H1 (cell line): Measurements from ENCODE around the gene GAK. TPM values are rescaled to one million over a fixed set of nuclear protein-coding genes. Genes with fewer than 3 reads are reported as not detected.
A peak's percentile ranks its signal among the peaks of the same experiment; 100 is the strongest.

Source experiments
- CTCF ChIA-PET: fragments of 300-600 bp; sonication (Branson Sonifier 250); formaldehyde crosslinking; loops from one replicate; lab custom pipeline; 2021; ENCODE audit not compliant: partially characterized antibody; lab: Charles Lee
- POLR2A ChIA-PET: fragments of 300-600 bp; sonication (Branson Sonifier 250); formaldehyde crosslinking; loops from one replicate; lab custom pipeline; 2021; ENCODE audit warnings: inconsistent platforms; ENCODE audit not compliant: partially characterized antibody; lab: Charles Lee
- DNase-seq, 2 experiments: peaks; one replicate each; pipeline versions ENCODE4 v3.0.0 to v3.0.0-alpha.2; 2010 to 2022; ENCODE audit warnings: low spot score in 2 of 2, low read depth in 1 of 2, mixed read lengths in 1 of 2
- FAIRE-seq: peaks from 2 replicates; lab custom pipeline; 2011; peaks lifted over from hg19 to GRCh38; lab: Jason Lieb, UNC
- H2AFZ ChIP-seq: 2 replicates; pipeline ENCODE4 v1.8.1; 2012; ENCODE audit warnings: low read length, inconsistent platforms
- H2AK5ac ChIP-seq: 2 replicates; pipeline ENCODE4 v1.6.1; 2013; ENCODE audit warnings: low read depth, low read length
- H2BK120ac ChIP-seq: replicated peaks from 2 replicates; pipeline ENCODE3; 2013; ENCODE audit warnings: low read depth, low read length, inconsistent platforms
- H2BK12ac ChIP-seq: 2 replicates; pipeline ENCODE4 v1.6.1; 2013; ENCODE audit warnings: low read depth, low read length
- H2BK15ac ChIP-seq: 2 replicates; pipeline ENCODE4 v1.6.1; 2013; ENCODE audit warnings: low read length
- H2BK20ac ChIP-seq: 2 replicates; pipeline ENCODE4 v1.6.1; 2013; ENCODE audit warnings: low read length
- H2BK5ac ChIP-seq: 2 replicates; pipeline ENCODE4 v1.6.1; 2013; ENCODE audit warnings: low read depth, low read length
- H3K14ac ChIP-seq: 2 replicates; pipeline ENCODE4 v1.6.1; 2013; ENCODE audit warnings: inconsistent platforms; ENCODE audit not compliant: insufficient read length
- H3K18ac ChIP-seq: 2 replicates; pipeline ENCODE4 v1.6.1; 2013; ENCODE audit warnings: low read length; ENCODE audit errors: extremely low read depth
- H3K23ac ChIP-seq: 2 replicates; pipeline ENCODE4 v1.6.1; 2013; ENCODE audit warnings: inconsistent platforms; ENCODE audit not compliant: insufficient read length
- H3K23me2 ChIP-seq: 2 replicates; pipeline ENCODE4 v1.6.1; 2013; ENCODE audit warnings: low read depth, low read length
- H3K27ac ChIP-seq: 2 replicates; pipeline ENCODE4 v1.6.1; 2011; ENCODE audit warnings: low read depth, low read length, inconsistent platforms
- H3K27me3 ChIP-seq, 4 experiments: replicated peaks in 1 of 4; 1 replicate in 1 of 4; 2 replicates in 3 of 4; pipeline versions ENCODE4 v1.6.1 to v1.8.1; 2011 to 2013; ENCODE audit warnings: low read length in 3 of 4, mild to moderate bottlenecking in 3 of 4, inconsistent platforms in 2 of 4, mixed read lengths in 2 of 4, moderate library complexity in 1 of 4; ENCODE audit not compliant: control insufficient read depth in 3 of 4, insufficient read depth in 3 of 4; ENCODE audit errors: extremely low read depth in 1 of 4
- H3K36me3 ChIP-seq, 4 experiments: 2 replicates each; pipeline versions ENCODE4 v1.6.1 to v1.8.1; 2011 to 2013; ENCODE audit warnings: mild to moderate bottlenecking in 4 of 4, low read length in 3 of 4, moderate library complexity in 2 of 4, control low read depth in 1 of 4, inconsistent platforms in 1 of 4; ENCODE audit not compliant: insufficient read depth in 4 of 4, control insufficient read depth in 2 of 4
- H3K4ac ChIP-seq: replicated peaks from 2 replicates; pipeline ENCODE3; 2013; ENCODE audit warnings: low read length, low read depth, mixed read lengths, inconsistent platforms; ENCODE audit not compliant: insufficient read length
- H3K4me1 ChIP-seq, 4 experiments: replicated peaks in 1 of 4; 1 replicate in 1 of 4; 2 replicates in 3 of 4; pipeline versions ENCODE4 v1.6.1 to v1.8.1; 2011 to 2013; ENCODE audit warnings: low read length in 3 of 4, inconsistent platforms in 2 of 4, mixed read lengths in 1 of 4; ENCODE audit not compliant: insufficient read depth in 4 of 4, control insufficient read depth in 3 of 4
- H3K4me2 ChIP-seq, 2 experiments: 2 replicates each; pipeline versions ENCODE4 v1.6.1 to v1.8.1; 2011 to 2013; ENCODE audit warnings: low read depth in 2 of 2, low read length in 2 of 2, control low read depth in 1 of 2, inconsistent platforms in 1 of 2, mild to moderate bottlenecking in 1 of 2; ENCODE audit not compliant: insufficient read depth in 1 of 2
- H3K4me3 ChIP-seq, 4 experiments: fragments of 200-600, 300-600 bp in 1 of 4; sonication (generic), shearing (Covaris generic), sonication (Bioruptor Twin) in 1 of 4; 2 replicates each; pipeline versions ENCODE4 v1.5.1 to v1.8.1; 2011 to 2016; ENCODE audit warnings: low read length in 4 of 4, low read depth in 3 of 4, control low read depth in 2 of 4, inconsistent platforms in 2 of 4, mild to moderate bottlenecking in 2 of 4, mixed read lengths in 1 of 4, moderate library complexity in 1 of 4; ENCODE audit not compliant: insufficient read depth in 2 of 4; ENCODE audit errors: extremely low read depth in 1 of 4
- H3K56ac ChIP-seq: replicated peaks from 2 replicates; pipeline ENCODE3; 2013; ENCODE audit warnings: low read depth, mild to moderate bottlenecking, mixed read lengths, low read length, inconsistent platforms; ENCODE audit not compliant: insufficient read length
- H3K79me1 ChIP-seq: 2 replicates; pipeline ENCODE4 v1.6.1; 2013; ENCODE audit warnings: low read depth, low read length, control low read depth
- H3K79me2 ChIP-seq, 2 experiments: 2 replicates each; pipeline versions ENCODE4 v1.6.1 to v1.8.1; 2012 to 2013; ENCODE audit warnings: low read length in 2 of 2, mild to moderate bottlenecking in 2 of 2, inconsistent platforms in 1 of 2; ENCODE audit not compliant: insufficient read depth in 2 of 2, control insufficient read depth in 1 of 2
- H3K9ac ChIP-seq, 4 experiments: replicated peaks in 1 of 4; 1 replicate in 1 of 4; 2 replicates in 3 of 4; pipeline versions ENCODE4 v1.6.1 to v1.8.1; 2011 to 2013; ENCODE audit warnings: low read depth in 3 of 4, low read length in 3 of 4, control low read depth in 2 of 4, mild to moderate bottlenecking in 2 of 4, moderate library complexity in 2 of 4, inconsistent platforms in 1 of 4; ENCODE audit errors: extremely low read depth in 1 of 4
- H3K9me3 ChIP-seq, 2 experiments: 2 replicates each; pipeline versions ENCODE4 v1.6.1 to v1.8.1; 2012 to 2013; ENCODE audit warnings: mild to moderate bottlenecking in 2 of 2, moderate library complexity in 2 of 2, control low read depth in 1 of 2, inconsistent platforms in 1 of 2, low read depth in 1 of 2, low read length in 1 of 2, mixed read lengths in 1 of 2; ENCODE audit not compliant: insufficient read depth in 2 of 2
- H4K20me1 ChIP-seq, 2 experiments: replicated peaks in 1 of 2; 2 replicates each; pipeline versions ENCODE3 to v1.8.1; 2011 to 2013; ENCODE audit warnings: inconsistent platforms in 2 of 2, low read length in 2 of 2, mild to moderate bottlenecking in 1 of 2; ENCODE audit not compliant: insufficient read depth in 2 of 2, control insufficient read depth in 1 of 2
- H4K5ac ChIP-seq: 2 replicates; pipeline ENCODE4 v1.6.1; 2013; ENCODE audit warnings: low read length, low read depth, mixed read lengths, inconsistent platforms; ENCODE audit not compliant: insufficient read length
- H4K8ac ChIP-seq: 2 replicates; pipeline ENCODE4 v1.8.0; 2013; ENCODE audit warnings: mild to moderate bottlenecking, moderate library complexity, low read length, inconsistent platforms; ENCODE audit not compliant: insufficient read depth; ENCODE audit errors: extremely low read depth
- H4K91ac ChIP-seq: replicated peaks from 2 replicates; pipeline ENCODE3; 2013; ENCODE audit warnings: low read length, mixed read lengths, inconsistent platforms; ENCODE audit not compliant: insufficient read length
- EGR1 ChIP-seq: IDR thresholded peaks from 2 replicates; pipeline ENCODE4 v1.6.1; 2011; ENCODE audit warnings: low read depth, low read length, borderline replicate concordance
- FOSL1 ChIP-seq: IDR thresholded peaks from 2 replicates; pipeline ENCODE4 v1.6.1; 2011; ENCODE audit warnings: mild to moderate bottlenecking, low read depth, low read length, moderate library complexity; ENCODE audit not compliant: insufficient read depth
- GABPA ChIP-seq: IDR thresholded peaks from 2 replicates; pipeline ENCODE4 v1.6.1; 2011; ENCODE audit warnings: mild to moderate bottlenecking, low read length, moderate library complexity, borderline replicate concordance; ENCODE audit not compliant: insufficient read depth
- RAD21 ChIP-seq, 2 experiments: IDR thresholded peaks in 1 of 2; conservative IDR thresholded peaks in 1 of 2; 2 replicates each; pipeline ENCODE4 v1.6.1; 2011; ENCODE audit warnings: low read depth in 2 of 2, low read length in 2 of 2, improper control_type of control experiment in 1 of 2, inconsistent platforms in 1 of 2, mild to moderate bottlenecking in 1 of 2, moderate library complexity in 1 of 2
- SUZ12 ChIP-seq: fragments of 200-600 bp; sonication (generic); IDR thresholded peaks from 2 replicates; pipeline ENCODE4 v1.6.1; 2012; ENCODE audit warnings: mild to moderate bottlenecking, inconsistent platforms, low read length, moderate library complexity, mixed read lengths
- WGBS, 2 experiments: shearing (Covaris generic) in 1 of 2; methylation state at CpG; one replicate each; pipeline versions ENCODE4 v1.1.6 to v1.1.7; 2013 to 2015; ENCODE audit warnings: low lambda C conversion rate in 2 of 2, mixed read lengths in 2 of 2, inconsistent platforms in 1 of 2, low coverage in 1 of 2, missing lambda C conversion rate in 1 of 2; ENCODE audit not compliant: insufficient replicate concordance in 2 of 2, insufficient coverage in 1 of 2, insufficient read length in 1 of 2; ENCODE audit errors: extremely low coverage in 1 of 2, missing lambda C conversion rate in 1 of 2; 5-methylcytosine and 5-hydroxymethylcytosine counted together
- polyA plus RNA-seq, 7 experiments: library from polyadenylated mRNA; depleted of rRNA in 3 of 7; stranded (reverse) in 5 of 7; unstranded in 2 of 7; fragments of >200 nt in 5 of 7; fragments of 200-250 nt in 2 of 7; gene quantifications; 1 replicate in 5 of 7; 2 replicates in 1 of 7; 4 replicates in 1 of 7; pipeline versions ENCODE4 v1.2.1 to v1.2.3, GENCODE V29; 2011 to 2013; ENCODE audit warnings: missing spikeins in 2 of 7, mixed read lengths in 2 of 7
- total RNA-seq: library from RNA; stranded (reverse); fragmentation: NEBNext Ultra II Directional; extraction: Animal tissue kit (Norgen Biotek cat#: 25700); gene quantifications from 2 replicates; pipeline ENCODE4 v1.2.1, GENCODE V29; 2021
- TF ChIP-seq, protein P1 (sequence below), 3 experiments: IDR thresholded peaks; 1 replicate in 2 of 3; 2 replicates in 1 of 3; pipeline versions ENCODE4 v1.5.1 to v1.6.1; 2011; ENCODE audit warnings: low read length in 3 of 3, mild to moderate bottlenecking in 3 of 3, inconsistent platforms in 2 of 3, low read depth in 1 of 3, moderate library complexity in 1 of 3; ENCODE audit not compliant: insufficient read depth in 1 of 3; ENCODE audit errors: control extremely low read depth in 1 of 3

Gene GAK
- total and polyA plus RNA-seq, 2 of the 8 experiments (the other 6 are each of a cell fraction or from before 2014, with no cell fraction given), result 31.5 to 70.8 TPM

- H3K56ac ChIP-seq, result no peak overlapping the region
- H3K4me3 ChIP-seq, result no peak overlapping the region
- no peaks in the 10 kb centered on the region for H3K4me1 ChIP-seq
- no peak overlapping the region for H3K4me2 ChIP-seq
- H3K79me2 ChIP-seq, result no peaks in the 10 kb centered on the region
- no peaks in the 10 kb centered on the region for H3K23me2 ChIP-seq
- no peak overlapping the region for H3K27ac ChIP-seq
- 0 out of 2 replicates have a peak, but pooled peaks have one; percentile 27 for TF ChIP-seq FOSL1
- TF ChIP-seq, protein P1, sequence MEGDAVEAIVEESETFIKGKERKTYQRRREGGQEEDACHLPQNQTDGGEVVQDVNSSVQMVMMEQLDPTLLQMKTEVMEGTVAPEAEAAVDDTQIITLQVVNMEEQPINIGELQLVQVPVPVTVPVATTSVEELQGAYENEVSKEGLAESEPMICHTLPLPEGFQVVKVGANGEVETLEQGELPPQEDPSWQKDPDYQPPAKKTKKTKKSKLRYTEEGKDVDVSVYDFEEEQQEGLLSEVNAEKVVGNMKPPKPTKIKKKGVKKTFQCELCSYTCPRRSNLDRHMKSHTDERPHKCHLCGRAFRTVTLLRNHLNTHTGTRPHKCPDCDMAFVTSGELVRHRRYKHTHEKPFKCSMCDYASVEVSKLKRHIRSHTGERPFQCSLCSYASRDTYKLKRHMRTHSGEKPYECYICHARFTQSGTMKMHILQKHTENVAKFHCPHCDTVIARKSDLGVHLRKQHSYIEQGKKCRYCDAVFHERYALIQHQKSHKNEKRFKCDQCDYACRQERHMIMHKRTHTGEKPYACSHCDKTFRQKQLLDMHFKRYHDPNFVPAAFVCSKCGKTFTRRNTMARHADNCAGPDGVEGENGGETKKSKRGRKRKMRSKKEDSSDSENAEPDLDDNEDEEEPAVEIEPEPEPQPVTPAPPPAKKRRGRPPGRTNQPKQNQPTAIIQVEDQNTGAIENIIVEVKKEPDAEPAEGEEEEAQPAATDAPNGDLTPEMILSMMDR (IDR thresholded peaks at IDR 0.05; ENCODE audit: control extremely low read depth in 1 of 3, insufficient read depth in 1 of 3, low read depth in 1 of 3, low read length in 3 of 3), result peak in 2 of 3 experiments; percentile 62 to 80; a peak in 3 of 4 replicates
- peak; percentile 39; the same call in 1 of the 2 replicates for TF ChIP-seq GABPA
- TF ChIP-seq RAD21 (IDR thresholded peaks at IDR 0.05 in 1 of 2, conservative IDR thresholded peaks at IDR 0.05 in 1 of 2; ENCODE audit: low read depth in 2 of 2, low read length in 2 of 2), result peak; percentile 43 to 54
- TF ChIP-seq SUZ12, result no peak
- peak; percentile 86 for TF ChIP-seq EGR1
- no peak overlapping the region for H2BK20ac ChIP-seq
- H2AK5ac ChIP-seq, result no peak overlapping the region
- no peak overlapping the region for H4K91ac ChIP-seq
- H4K20me1 ChIP-seq, result peaks cover 1 to 4% of the 10 kb centered on the region in 2 experiments
- no peak overlapping the region for H2BK120ac ChIP-seq
- H2BK15ac ChIP-seq, result no peak overlapping the region
- H4K5ac ChIP-seq, result no peak overlapping the region
- peaks cover 4 to 23% (median 14%) of the 10 kb centered on the region in 4 experiments; a peak in 5 of 8 replicates for H3K36me3 ChIP-seq
- no peaks in the 10 kb centered on the region for H3K9me3 ChIP-seq
- H4K8ac ChIP-seq, result no peak overlapping the region
- no peak overlapping the region for H3K14ac ChIP-seq
- no peaks in the 10 kb centered on the region for H3K27me3 ChIP-seq
- H3K4ac ChIP-seq, result no peak overlapping the region
- no peak overlapping the region for H3K18ac ChIP-seq
- WGBS, 2 experiments, result 92% methylated on average over 22 of the region's 24 CpGs; no CpG with 5 or more reads in 1 of the 2 experiments
- H2BK5ac ChIP-seq, result no peak overlapping the region
- H3K23ac ChIP-seq, result no peak overlapping the region
- DNase-seq (peak in 1 of 2 experiments; percentile 79), FAIRE-seq (no peak)
- POLR2A ChIA-PET, result no interaction called here
- CTCF ChIA-PET, result interaction anchor here (0.8 to 4.4 kb wide), 11 partner anchors 10 to 135 kb away, joined by 3 to 28 read pairs (median 4); no protein-coding TSS in a partner anchor
- no peaks in the 10 kb centered on the region for H3K79me1 ChIP-seq
- H2BK12ac ChIP-seq, result no peak overlapping the region
- no peak overlapping the region for H3K9ac ChIP-seq
- H2AFZ ChIP-seq, result no peak overlapping the region
Observed at GRCh38 chr4:876780-877179, 55.3 kb downstream of the GAK start.
